K562 (cell line): Measurements from ENCODE around the gene KRT85. TPM values are rescaled to one million over a fixed set of nuclear protein-coding genes. Genes with fewer than 3 reads are reported as not detected.
"Not testable (repeated sequence)": the region's sequence is repeated elsewhere in the genome, so short reads cannot be mapped to it uniquely, and the experiment has no call there.

ENCODE experiments used
- ATAC-seq: fragments of 200-7000 bp; cut with Tn5 transposase; 3 replicates; pipeline ENCODE4 v1.9.1; 2020; ENCODE audit warnings: moderate library complexity
- BruUV-seq: library from RNA; stranded (reverse); fragments of 400-500 nt; replicated peaks from 2 replicates; lab custom pipeline; 2021; lab: Mats Ljungman, UMichigan
- CTCF ChIA-PET: fragments of 300-600 bp; formaldehyde crosslinking; extraction: SDS; loops from one replicate; lab custom pipeline; 2021; ENCODE audit warnings: low intra/inter-chr PET ratio; lab: Yijun Ruan, JAX
- POLR2A ChIA-PET: fragments of 300-600, 350-650 bp; sonication (Branson Sonifier 250); formaldehyde crosslinking; extraction: SDS; loops from one replicate; lab custom pipeline; 2021; ENCODE audit warnings: antibody characterized with exemption, inconsistent platforms; lab: Yijun Ruan, JAX
- DNase-seq, 4 experiments: peaks; one replicate each; pipeline versions ENCODE4 v3.0.0 to v3.0.0-alpha.2; 2011 to 2018; ENCODE audit warnings: low spot score in 3 of 4, mixed read lengths in 3 of 4; ENCODE audit errors: extremely low read depth in 1 of 4
- FAIRE-seq: peaks from 2 replicates; lab custom pipeline; 2011; peaks lifted over from hg19 to GRCh38; lab: Jason Lieb, UNC
- H2AFZ ChIP-seq: 2 replicates; pipeline ENCODE4 v1.6.0; 2011; ENCODE audit warnings: low read depth, low read length, control low read depth, inconsistent platforms
- H3K27ac ChIP-seq: fragments of 200-600 bp; 3 replicates; pipeline ENCODE4 v1.8.0; 2011; ENCODE audit warnings: low read depth, mild to moderate bottlenecking, control low read depth, inconsistent platforms, low read length, moderate library complexity, mixed read lengths; ENCODE audit errors: extremely low read depth
- H3K27me3 ChIP-seq, 2 experiments: fragments of 300-600 bp in 1 of 2; 2 replicates in 1 of 2; 3 replicates in 1 of 2; pipeline versions ENCODE4 v1.6.0 to v1.8.0; 2011; ENCODE audit warnings: inconsistent platforms in 2 of 2, low read length in 2 of 2, mild to moderate bottlenecking in 1 of 2, mixed read lengths in 1 of 2, moderate library complexity in 1 of 2; ENCODE audit not compliant: control insufficient read depth in 2 of 2, insufficient read depth in 2 of 2
- H3K36me3 ChIP-seq: fragments of 300-600 bp; 3 replicates; pipeline ENCODE4 v1.8.0; 2011; ENCODE audit warnings: mild to moderate bottlenecking, low read length, inconsistent platforms; ENCODE audit not compliant: control insufficient read depth, insufficient read depth
- H3K4me1 ChIP-seq, 2 experiments: fragments of 200-600 bp in 1 of 2; replicated peaks in 1 of 2; 2 replicates in 1 of 2; 3 replicates in 1 of 2; pipeline versions ENCODE4 v1.5.1 to v1.8.0; 2011; ENCODE audit warnings: inconsistent platforms in 2 of 2, low read length in 2 of 2, mild to moderate bottlenecking in 1 of 2, mixed read lengths in 1 of 2, moderate library complexity in 1 of 2; ENCODE audit not compliant: control insufficient read depth in 2 of 2, insufficient read depth in 2 of 2
- H3K4me2 ChIP-seq: 2 replicates; pipeline ENCODE4 v1.6.1; 2011; ENCODE audit warnings: low read length, control low read depth, inconsistent platforms, mixed read lengths; ENCODE audit not compliant: insufficient read depth
- H3K4me3 ChIP-seq: fragments of 200-600 bp; sonication (generic), shearing (Covaris generic); 2 replicates; pipeline ENCODE4 v1.5.1; 2016; ENCODE audit warnings: control low read depth, inconsistent platforms
- H3K79me2 ChIP-seq: fragments of 200-600 bp; 3 replicates; pipeline ENCODE4 v1.8.0; 2011; ENCODE audit warnings: low read length, inconsistent platforms; ENCODE audit not compliant: control insufficient read depth, insufficient read depth
- H3K9ac ChIP-seq, 2 experiments: 2 replicates each; pipeline versions ENCODE4 v1.6.0 to v1.6.1; 2011; ENCODE audit warnings: low read depth in 2 of 2, low read length in 2 of 2, control low read depth in 1 of 2, inconsistent platforms in 1 of 2, mild to moderate bottlenecking in 1 of 2, mixed read lengths in 1 of 2; ENCODE audit not compliant: insufficient read depth in 1 of 2
- H3K9me1 ChIP-seq: one replicate; pipeline ENCODE4 v1.6.0; 2011; ENCODE audit warnings: inconsistent platforms, mild to moderate bottlenecking, low read length, moderate library complexity; ENCODE audit not compliant: control insufficient read depth, insufficient read depth
- H3K9me3 ChIP-seq: replicated peaks from 2 replicates; pipeline ENCODE4 v1.5.1; 2011; ENCODE audit warnings: low read depth, low read length, inconsistent platforms; ENCODE audit not compliant: control insufficient read depth, insufficient read depth
- H4K20me1 ChIP-seq: replicated peaks from 2 replicates; pipeline ENCODE4 v1.6.1; 2011; ENCODE audit warnings: low read length, inconsistent platforms, mixed read lengths; ENCODE audit not compliant: control insufficient read depth, insufficient read depth
- EHMT2 ChIP-seq: fragments of 450-650 bp; IDR thresholded peaks from 2 replicates; pipeline ENCODE4 v1.6.1; 2018; ENCODE audit warnings: antibody characterized with exemption
- RAD21 ChIP-seq, 2 experiments: fragments of 250-450 bp in 1 of 2; fragments of 450-650 bp in 1 of 2; sonication (Bioruptor Pico) in 1 of 2; formaldehyde crosslinking in 1 of 2; IDR thresholded peaks in 1 of 2; conservative IDR thresholded peaks in 1 of 2; 2 replicates each; pipeline versions ENCODE4 v1.4.0 to v1.8.0; 2020 to 2022; ENCODE audit warnings: mild to moderate bottlenecking in 2 of 2, moderate library complexity in 1 of 2
- WGBS: fragments of 100-300 bp; shearing (Covaris generic); methylation state at CpG from one replicate; pipeline ENCODE4 v1.1.6; 2016; ENCODE audit warnings: low coverage, mixed read lengths; ENCODE audit not compliant: insufficient coverage; ENCODE audit errors: missing lambda C conversion rate; 5-methylcytosine and 5-hydroxymethylcytosine counted together
- in situ Hi-C: fragments of 300-500 bp; cut with MboI; formaldehyde crosslinking; loops from 4 replicates; pipeline ENCODE4 v1.15.0; 2018; ENCODE audit warnings: inconsistent platforms, mixed read lengths
- intact Hi-C: fragments of 100-400 bp; cut with micrococcal nuclease; formaldehyde crosslinking; loops from 2 replicates; pipeline ENCODE4 v1.14.2; 2022
- polyA plus RNA-seq, 8 experiments: library from polyadenylated mRNA; depleted of rRNA in 4 of 8; stranded (reverse) in 5 of 8; unstranded in 3 of 8; fragments of >200 nt; fragmentation: Nextera tagmentation in 2 of 8; fragmentation: Illumina TruSeq in 1 of 8; extraction: Ambion mirVana in 2 of 8; extraction: Trizol in 1 of 8; gene quantifications; 2 replicates each; pipeline versions ENCODE4 v1.2.1 to v1.2.3, GENCODE V29; 2011 to 2014; ENCODE audit warnings: inconsistent platforms in 1 of 8, missing spikeins in 1 of 8
- total RNA-seq, 7 experiments: library from RNA; depleted of rRNA in 6 of 7; stranded (reverse); fragments of >200 nt in 6 of 7; fragmentation: Illumina TruSeq in 2 of 7; extraction: Trizol in 2 of 7; gene quantifications; 2 replicates each; pipeline versions ENCODE4 v1.2.1 to v1.2.3, GENCODE V29; 2011 to 2021; ENCODE audit warnings: low replicate concordance in 1 of 7
- TF ChIP-seq, protein P1 (sequence below), 3 experiments: IDR thresholded peaks in 2 of 3; conservative IDR thresholded peaks in 1 of 3; 2 replicates each; pipeline ENCODE4 v1.5.1; 2011 to 2012; ENCODE audit warnings: low read length in 3 of 3, mild to moderate bottlenecking in 3 of 3, control low read depth in 2 of 3, improper control_type of control experiment in 1 of 3, inconsistent platforms in 1 of 3, low read depth in 1 of 3, mixed read lengths in 1 of 3, moderate library complexity in 1 of 3; ENCODE audit not compliant: insufficient read depth in 2 of 3
- TF ChIP-seq, protein P2 (sequence below): IDR thresholded peaks from 2 replicates; pipeline ENCODE4 v1.6.1; 2011; ENCODE audit warnings: borderline replicate concordance, low read depth, mild to moderate bottlenecking, moderate library complexity, low read length; ENCODE audit not compliant: insufficient read depth, poor library complexity, severe bottlenecking

KRT85 gene
- total and polyA plus RNA-seq, 9 of the 15 experiments (the other 6 are each of a cell fraction or from before 2014, with no cell fraction given), result not detected

DNA sequence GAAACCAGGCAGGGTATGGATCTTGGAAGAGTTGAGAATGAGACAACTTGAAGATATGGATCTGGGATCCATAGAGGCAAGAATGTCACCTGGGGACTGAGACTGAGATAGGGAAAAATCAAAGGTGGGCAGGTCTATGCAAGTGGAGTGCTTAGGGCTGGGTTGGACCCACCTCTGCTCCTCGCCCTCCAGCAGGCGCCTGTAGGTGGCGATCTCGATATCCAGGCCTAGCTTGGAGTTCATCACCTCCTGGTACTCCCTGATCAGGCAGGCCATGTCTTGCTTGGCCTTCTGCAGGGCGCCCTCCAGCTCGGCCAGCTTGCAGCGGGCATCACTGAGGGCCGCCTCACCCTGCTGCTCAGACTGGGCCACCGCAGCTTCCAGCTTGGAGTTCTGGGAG is 51.6 kb downstream of the KRT85 start:
- TF ChIP-seq, protein P1, sequence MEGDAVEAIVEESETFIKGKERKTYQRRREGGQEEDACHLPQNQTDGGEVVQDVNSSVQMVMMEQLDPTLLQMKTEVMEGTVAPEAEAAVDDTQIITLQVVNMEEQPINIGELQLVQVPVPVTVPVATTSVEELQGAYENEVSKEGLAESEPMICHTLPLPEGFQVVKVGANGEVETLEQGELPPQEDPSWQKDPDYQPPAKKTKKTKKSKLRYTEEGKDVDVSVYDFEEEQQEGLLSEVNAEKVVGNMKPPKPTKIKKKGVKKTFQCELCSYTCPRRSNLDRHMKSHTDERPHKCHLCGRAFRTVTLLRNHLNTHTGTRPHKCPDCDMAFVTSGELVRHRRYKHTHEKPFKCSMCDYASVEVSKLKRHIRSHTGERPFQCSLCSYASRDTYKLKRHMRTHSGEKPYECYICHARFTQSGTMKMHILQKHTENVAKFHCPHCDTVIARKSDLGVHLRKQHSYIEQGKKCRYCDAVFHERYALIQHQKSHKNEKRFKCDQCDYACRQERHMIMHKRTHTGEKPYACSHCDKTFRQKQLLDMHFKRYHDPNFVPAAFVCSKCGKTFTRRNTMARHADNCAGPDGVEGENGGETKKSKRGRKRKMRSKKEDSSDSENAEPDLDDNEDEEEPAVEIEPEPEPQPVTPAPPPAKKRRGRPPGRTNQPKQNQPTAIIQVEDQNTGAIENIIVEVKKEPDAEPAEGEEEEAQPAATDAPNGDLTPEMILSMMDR (IDR thresholded peaks at IDR 0.05 in 2 of 3, conservative IDR thresholded peaks at IDR 0.05 in 1 of 3; ENCODE audit: insufficient read depth in 2 of 3, low read depth in 1 of 3, low read length in 3 of 3), result peak; percentile 47 to 64 (median 51)
- TF ChIP-seq EHMT2 (0 out of 2 replicates have a peak, but pooled peaks have one; percentile 9), RAD21 (CRISPR knock-in tag; conservative IDR thresholded peaks at IDR 0.05 in 1 of 2, IDR thresholded peaks at IDR 0.05 in 1 of 2) (0 out of 4 replicates have a peak, but pooled peaks of 1 of the 2 experiments have one; percentile 11)
- TF ChIP-seq, protein P2, sequence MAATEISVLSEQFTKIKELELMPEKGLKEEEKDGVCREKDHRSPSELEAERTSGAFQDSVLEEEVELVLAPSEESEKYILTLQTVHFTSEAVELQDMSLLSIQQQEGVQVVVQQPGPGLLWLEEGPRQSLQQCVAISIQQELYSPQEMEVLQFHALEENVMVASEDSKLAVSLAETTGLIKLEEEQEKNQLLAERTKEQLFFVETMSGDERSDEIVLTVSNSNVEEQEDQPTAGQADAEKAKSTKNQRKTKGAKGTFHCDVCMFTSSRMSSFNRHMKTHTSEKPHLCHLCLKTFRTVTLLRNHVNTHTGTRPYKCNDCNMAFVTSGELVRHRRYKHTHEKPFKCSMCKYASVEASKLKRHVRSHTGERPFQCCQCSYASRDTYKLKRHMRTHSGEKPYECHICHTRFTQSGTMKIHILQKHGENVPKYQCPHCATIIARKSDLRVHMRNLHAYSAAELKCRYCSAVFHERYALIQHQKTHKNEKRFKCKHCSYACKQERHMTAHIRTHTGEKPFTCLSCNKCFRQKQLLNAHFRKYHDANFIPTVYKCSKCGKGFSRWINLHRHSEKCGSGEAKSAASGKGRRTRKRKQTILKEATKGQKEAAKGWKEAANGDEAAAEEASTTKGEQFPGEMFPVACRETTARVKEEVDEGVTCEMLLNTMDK, result peak; percentile 40
- TF ChIP-seq, all 486 proteins: peak for 4; not testable (repeated sequence) for 482
- peaks cover 2 to 56% of the 10 kb centered on the region in 2 experiments; a peak in 4 of 5 replicates for H3K27me3 ChIP-seq
- H3K79me2 ChIP-seq, H3K9me3 ChIP-seq, H3K4me2 ChIP-seq, H3K9ac ChIP-seq, H2AFZ ChIP-seq, H3K9me1 ChIP-seq, intact Hi-C loops, CTCF ChIA-PET, FAIRE-seq, H3K4me3 ChIP-seq, BruUV-seq, POLR2A ChIA-PET, H3K27ac ChIP-seq, H3K36me3 ChIP-seq, H4K20me1 ChIP-seq, H3K4me1 ChIP-seq: not testable (repeated sequence)
- 0% methylated on average over 7 of the region's 9 CpGs for WGBS
- DNase-seq (peak; percentile 33 to 37 (median 34)), ATAC-seq (peak; percentile 77)
- in situ Hi-C loops, result loop anchor here (5.0 kb wide), 1 partner anchor 98 kb away; no protein-coding TSS in a partner anchor
